Non-pigmented ciliary epithelial cell (primary cell): ENCODE data around the gene GSG1L.

Source experiments
- DNase-seq: peaks from one replicate; pipeline ENCODE4 v3.0.0-alpha.2; 2010; ENCODE audit warnings: low read depth

Gene GSG1L

DNA sequence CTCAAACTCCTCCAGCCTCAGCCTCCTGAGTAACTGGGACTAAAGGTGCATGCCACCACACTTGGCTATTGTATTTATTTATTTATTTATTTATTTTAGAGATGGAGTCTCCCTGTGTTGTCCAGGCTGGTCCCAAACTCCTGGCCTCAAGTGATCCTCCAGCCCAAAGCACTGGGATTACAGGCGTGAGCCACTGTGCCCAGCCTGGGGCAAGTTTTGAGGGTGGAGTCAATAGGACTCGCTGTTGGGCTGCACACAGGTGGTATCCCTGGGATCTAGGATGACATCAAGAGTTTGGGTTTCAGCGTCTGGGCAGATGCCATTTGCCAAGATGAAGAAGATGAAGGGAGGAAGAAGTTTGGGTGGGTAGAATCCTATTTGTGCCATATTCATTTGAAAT lies 213.9 kb downstream of the GSG1L start:
- DNase-seq: no peak

DNA sequence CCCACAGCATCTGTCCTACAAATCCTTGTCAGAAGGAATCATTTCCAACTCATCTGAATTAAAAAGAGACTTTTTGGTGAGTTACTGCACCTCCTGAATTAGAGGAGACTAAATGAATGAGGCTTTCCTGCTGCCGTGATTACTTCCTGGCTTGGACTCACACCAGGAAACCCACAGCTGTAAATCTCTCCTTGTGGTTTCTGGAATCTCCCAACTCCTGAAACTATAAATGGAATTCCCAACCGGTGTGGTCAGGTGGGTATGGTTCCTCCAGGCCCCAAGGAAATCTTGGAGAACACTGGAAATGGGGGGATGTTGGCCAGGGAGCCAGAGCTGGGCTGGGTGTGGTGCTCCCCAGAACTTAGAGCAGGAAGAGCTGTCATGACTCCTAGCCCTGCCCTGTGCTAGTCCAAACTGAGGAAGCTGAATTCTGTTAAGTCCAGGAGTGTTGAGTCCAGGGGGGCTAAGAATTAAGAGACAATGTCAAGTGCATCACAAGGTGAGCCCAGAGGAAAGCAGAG lies 216.4 kb downstream of the GSG1L start:
- no peak for DNase-seq

GRCh38 chr16:27844826-27845225 lies 218.7 kb downstream of the GSG1L start:
- DNase-seq: no peak

DNA sequence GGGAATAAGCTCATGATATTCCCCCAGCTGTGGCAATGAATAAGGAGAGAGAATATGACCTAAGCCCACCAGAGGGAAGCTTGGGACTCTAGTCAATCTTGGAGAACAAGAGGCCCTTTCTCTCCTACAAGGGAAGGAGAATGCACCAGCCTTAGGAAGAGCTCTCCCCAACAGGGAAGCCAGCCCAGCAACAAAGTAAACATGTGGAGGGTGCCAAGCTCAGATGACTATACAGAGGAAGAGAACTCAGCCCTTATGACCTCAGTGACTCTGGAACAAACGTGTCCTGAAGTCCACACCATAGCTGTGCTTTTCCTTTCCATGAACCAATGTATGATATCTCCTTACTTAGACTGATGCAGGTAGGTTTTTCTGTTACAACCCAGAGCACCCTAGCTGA lies 219.7 kb downstream of the GSG1L start:
- DNase-seq: no peak

- no peak for DNase-seq
These were observed 221.6 kb downstream of the GSG1L start for GRCh38 chr16:27841911-27842310.

DNA sequence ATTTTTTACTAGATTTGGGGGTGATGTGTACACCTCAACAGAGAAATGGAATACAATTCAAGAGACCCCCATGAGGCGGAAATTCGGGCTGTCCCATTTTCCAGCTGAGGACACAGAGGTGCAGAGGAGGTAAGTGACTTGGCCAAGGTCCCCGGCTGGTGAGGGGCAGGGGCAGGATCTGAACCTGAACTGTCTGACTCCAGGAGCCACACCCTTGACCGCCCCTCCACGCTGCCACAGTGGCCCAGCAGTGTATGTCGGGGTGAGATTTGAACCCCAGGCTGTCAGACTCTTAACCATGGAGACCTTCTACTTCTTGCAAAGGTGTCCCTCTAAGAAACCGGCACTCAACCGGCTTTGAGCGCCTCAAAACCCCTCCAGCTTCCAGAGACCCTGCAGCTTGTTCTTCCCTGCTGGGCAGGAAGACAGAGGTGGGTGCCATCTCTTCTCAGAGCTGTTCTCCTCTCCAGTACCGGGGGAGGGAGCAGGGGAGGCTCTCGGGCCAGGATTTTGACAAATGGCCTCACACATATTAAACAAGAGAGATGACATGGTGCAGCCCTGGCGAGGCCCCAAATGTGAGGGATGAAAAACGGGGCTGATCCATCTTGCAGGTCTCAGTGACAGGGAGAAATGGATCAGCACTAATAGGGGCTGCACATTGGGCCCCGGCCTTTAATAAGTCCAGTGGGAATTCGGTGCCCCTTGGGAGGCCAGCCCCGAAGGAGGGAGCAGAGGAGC lies 222.3 kb downstream of the GSG1L start:
- no peak for DNase-seq

DNA sequence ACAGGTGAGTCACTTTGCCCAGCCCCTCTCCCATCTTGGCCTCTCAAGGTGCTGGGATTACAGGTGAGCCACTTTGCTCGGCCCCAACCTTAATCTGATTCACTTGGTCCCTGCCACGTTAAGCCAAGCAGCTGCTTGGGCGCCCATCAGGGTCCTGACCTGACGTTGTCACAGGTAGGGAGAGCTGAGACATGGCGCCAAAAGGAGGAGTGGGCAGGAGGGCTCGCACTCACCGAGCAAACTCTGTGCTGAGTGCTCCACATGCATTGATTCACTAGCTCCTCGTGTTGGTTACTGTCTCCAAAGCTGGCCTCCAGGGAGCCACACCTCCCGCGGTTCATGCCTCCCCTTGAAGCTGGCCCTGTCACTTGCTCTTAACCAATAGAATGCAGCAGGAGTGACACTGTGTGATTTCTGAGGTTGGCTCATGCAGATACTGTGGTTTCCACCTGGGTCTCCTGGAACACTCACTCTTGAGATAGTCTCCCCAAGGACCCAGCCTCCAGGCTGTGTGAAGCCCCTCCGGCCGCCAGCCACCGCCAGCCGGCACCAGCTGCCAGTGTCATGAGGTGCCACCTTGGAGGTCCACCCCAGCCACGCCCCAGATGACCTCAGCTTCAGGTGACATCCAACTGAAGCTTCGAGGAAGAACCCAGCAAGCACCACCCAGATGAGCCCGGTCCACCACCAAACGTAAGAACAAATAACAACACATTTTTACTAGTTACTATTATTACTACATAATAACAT lies 223.0 kb downstream of the GSG1L start:
- no peak for DNase-seq

DNA sequence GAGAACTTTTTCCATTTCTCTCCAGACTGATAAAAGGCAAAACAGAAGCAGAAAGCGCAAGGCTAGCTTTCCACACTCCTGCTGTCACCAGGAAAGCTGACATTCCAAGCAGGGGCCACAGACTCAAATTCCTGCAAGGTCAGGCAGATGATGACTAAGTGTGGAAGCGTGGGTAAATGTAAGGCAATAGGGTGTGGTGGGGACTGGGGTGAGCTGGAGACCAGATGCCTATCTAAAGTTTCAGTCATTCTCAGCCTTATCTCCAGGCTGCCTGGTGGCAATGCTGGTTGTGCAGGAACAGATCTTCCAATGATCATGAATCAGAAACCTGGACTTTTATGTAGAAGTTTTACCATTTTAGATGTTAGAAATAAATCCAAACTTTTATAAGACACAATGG lies 224.1 kb downstream of the GSG1L start:
- peak; percentile 36 for DNase-seq

DNA sequence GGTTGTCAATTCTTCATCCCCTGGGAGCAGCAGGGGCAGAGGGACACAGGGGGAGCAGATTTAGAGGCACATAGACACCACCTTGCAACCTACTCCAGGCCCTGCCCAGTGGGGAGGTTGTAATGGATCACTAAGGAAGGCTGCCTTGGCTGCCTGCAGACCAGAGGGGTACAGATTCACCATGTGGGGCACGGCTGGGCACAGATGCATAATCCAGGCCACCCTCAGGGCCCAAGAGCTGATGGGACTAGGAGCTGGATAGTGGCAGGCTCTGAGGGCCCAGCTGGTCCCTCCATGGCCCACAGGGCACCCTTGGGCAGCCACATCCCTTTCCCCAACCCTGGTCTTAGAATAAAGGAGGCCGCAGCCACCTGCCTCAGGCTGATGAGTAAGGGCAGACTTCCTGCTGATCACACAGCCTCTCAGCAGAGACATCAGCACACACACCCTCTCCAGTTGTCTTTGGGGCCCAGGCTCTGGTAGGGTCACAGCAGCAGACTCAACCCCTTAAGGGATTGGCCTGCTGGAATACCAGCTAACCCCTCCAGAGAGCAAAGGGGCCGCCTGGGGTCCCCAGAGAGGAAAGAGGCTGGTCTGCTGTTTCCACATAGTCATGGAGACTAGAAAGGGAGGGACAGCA lies 224.9 kb downstream of the GSG1L start:
- no peak for DNase-seq

GRCh38 chr16:27829975-27830374 lies 233.5 kb downstream of the GSG1L start:
- DNase-seq: no peak

DNA sequence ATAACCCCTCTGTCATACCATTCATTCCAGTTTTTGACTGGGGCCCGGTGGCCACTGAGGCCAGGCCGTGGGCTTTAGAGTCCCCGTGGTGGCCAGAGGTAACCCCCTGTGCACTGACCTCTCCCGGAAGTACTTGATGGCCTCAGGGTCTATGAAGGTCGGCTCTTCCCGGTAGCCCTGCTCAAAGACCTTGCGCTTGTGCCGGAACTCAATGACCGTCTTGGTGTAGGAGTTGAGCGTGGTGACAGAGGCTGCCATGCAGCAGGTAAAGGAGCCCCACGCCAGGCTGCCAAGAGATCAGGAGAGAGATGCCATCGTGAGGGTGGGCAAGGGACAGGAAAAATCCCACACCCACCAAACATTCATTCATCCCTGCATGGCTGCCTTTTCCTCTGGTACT lies 234.8 kb downstream of the GSG1L start:
- DNase-seq: no peak

GRCh38 chr16:27827765-27828164 lies 235.7 kb downstream of the GSG1L start:
- no peak for DNase-seq

- DNase-seq: no peak
These were observed 236.6 kb downstream of the GSG1L start for GRCh38 chr16:27826893-27827289.

DNA sequence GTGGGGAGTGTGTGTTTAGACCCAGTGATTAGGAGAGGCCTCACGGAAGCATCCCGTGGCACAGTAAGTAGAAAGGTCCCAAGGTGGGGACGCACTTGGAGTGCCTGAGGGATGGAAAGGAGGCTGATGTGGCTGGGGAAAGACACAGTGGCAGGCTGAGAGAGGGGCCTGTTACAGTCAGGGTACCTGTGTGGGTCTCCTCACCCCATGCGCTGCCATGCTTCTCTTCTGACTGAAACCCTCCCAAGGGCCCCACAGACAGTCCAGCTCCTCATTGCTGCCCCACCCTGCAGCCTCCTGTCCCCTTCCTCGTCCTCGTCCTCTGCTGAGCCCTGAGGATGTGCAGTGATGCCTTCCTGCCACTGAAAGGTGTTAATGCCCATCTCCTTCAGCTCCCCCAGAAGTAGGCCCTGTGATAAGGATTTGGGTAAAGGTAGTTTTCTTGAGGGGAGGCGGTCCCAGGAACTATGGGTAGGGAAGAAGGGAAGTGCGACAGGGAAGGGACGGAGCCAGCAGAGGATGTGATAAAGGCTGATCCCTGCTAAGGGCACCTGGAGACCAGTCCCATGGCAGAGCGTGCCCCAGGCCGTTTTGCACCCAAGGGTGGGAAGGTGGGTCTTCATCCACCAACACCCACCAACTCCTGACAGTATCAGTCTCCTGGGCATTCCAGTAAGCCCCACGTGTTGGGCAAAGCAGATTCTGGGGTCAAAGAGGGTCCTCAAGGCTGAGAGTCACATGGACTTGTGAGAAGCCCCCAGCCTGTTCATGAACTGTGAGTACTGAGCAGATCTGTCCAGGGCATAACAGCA lies 237.2 kb downstream of the GSG1L start:
- no peak for DNase-seq

GRCh38 chr16:27824786-27825185 lies 238.7 kb downstream of the GSG1L start:
- no peak for DNase-seq

GRCh38 chr16:27824006-27824405 lies 239.5 kb downstream of the GSG1L start:
- DNase-seq: no peak

DNA sequence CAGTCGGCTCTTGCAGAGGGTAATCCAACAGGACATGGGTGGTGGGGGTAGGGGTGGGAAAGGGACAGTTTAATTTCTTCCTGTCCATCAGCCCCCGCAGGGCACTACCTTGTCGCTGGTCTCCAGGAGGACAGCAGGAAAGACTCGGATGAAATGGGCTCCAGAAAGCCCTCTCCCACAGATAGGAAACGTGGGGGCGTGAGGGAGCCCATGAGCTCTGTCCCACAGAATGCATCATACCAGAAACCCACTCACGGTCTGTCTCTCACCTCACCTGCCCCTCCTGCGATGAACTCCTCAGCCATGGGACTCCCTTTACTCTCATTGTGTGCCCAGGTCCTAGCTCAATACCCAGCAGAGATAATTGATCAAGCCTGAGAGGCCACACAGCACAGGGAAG lies 240.1 kb downstream of the GSG1L start:
- no peak for DNase-seq

GRCh38 chr16:27822996-27823395 lies 240.5 kb downstream of the GSG1L start:
- no peak for DNase-seq

GRCh38 chr16:27822529-27822928 lies 241.0 kb downstream of the GSG1L start:
- no peak for DNase-seq

DNA sequence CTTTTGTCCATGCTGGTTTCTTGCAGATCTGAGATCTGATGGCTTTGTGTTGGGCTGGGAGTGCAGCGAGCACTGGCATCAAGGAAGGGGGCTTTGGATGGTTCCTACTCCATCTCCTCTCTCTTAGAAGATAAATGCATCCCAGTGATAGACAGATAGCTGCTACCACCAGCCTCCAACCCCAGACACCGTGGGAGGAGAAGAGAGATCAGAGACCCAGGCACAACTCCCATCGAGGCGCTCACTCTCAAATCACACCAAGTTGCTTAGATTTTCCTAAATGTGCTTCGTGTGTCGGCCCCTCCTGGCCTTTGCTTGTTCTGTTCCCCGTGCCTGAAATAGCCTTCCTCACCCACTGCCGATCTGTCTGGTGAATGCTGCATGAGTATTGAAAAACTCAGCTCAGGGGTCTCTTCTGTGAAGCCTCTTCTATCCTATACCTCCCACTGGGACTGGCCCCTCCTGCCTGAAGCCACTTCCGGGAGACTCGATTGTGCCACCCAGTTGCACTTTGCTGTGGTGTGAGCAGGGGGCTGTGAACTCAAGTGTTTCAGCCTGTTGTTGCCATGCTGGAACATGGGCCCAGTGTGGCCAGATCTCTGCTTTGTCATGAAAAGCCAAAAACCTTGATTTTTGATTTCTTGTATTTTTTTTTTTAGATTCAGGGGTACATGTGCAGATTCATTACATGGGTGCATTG lies 242.7 kb downstream of the GSG1L start:
- DNase-seq: no peak

DNA sequence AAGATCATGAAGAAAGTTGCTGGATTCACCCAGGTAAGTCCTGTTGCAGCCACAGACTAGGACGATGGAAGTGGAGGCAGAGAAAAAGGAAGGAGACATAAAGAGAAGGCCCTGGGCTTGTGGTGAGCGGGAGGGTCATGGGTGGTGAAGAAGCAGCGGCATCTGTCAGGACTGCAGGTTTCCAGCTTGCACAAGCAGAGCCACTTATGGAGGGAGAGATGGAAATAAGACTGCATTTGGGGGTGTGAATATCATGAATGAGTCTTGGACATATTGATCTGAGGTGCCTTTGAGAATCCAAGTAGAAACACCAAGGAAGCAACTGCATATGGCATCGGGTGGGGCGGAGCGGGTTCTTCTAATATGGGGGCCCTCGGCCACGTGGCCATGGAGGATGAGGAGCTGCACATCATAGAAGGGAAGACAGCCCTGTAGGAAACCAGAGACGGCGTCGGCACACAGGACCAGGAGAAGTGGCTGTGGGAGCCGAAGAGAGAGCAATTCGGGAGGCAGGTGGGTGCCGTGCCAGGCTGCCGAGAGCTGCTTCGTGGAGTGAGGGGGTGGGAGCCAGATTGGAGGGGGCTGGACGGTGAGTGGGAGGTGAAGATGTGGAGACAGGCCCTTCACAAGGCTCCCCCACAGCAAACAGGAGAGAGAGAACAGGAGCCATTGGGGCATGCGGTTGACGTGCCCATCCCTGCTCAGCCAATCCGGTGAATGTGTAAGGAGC lies 243.5 kb downstream of the GSG1L start:
- DNase-seq: no peak
